DMS 273 (cell line): ENCODE measurements around the gene RASA3.
A peak's percentile ranks its signal among the peaks of the same experiment; 100 is the strongest.
"Not testable (repeated sequence)": the region's sequence is repeated elsewhere in the genome, so short reads cannot be mapped to it uniquely, and the experiment has no call there.

Experiments used
- DNase-seq: peaks from one replicate; lab custom pipeline; 2025; ENCODE audit not compliant: unreplicated experiment; lab: John Stamatoyannopoulos, UW

RASA3 gene

GRCh38 chr13:114024603-114025404 lies 107.6 kb downstream of the RASA3 start:
- DNase-seq, result no peak

GRCh38 chr13:114023716-114024602 lies 108.5 kb downstream of the RASA3 start:
- no peak for DNase-seq

- DNase-seq, result no peak
These were observed 109.5 kb downstream of the RASA3 start for GRCh38 chr13:114022876-114023275.

- no peak for DNase-seq
These were observed 110.1 kb downstream of the RASA3 start for GRCh38 chr13:114022309-114022669.

GRCh38 chr13:114021464-114022308 lies 110.7 kb downstream of the RASA3 start:
- peak; percentile 51 for DNase-seq

GRCh38 chr13:114020750-114021463 lies 111.5 kb downstream of the RASA3 start:
- no peak for DNase-seq

GRCh38 chr13:114020134-114020533 lies 112.3 kb downstream of the RASA3 start:
- not testable (repeated sequence) for DNase-seq

GRCh38 chr13:114019367-114019766 lies 113.1 kb downstream of the RASA3 start:
- peak; percentile 8 for DNase-seq

GRCh38 chr13:114018461-114019055 lies 113.9 kb downstream of the RASA3 start:
- DNase-seq, result no peak

GRCh38 chr13:114017966-114018365 lies 114.5 kb downstream of the RASA3 start:
- no peak for DNase-seq

- no peak for DNase-seq
These were observed 115.3 kb downstream of the RASA3 start for GRCh38 chr13:114017028-114017630.

GRCh38 chr13:114016321-114017027 lies 115.9 kb downstream of the RASA3 start:
- DNase-seq, result no peak

- DNase-seq, result no peak
These were observed 116.5 kb downstream of the RASA3 start for GRCh38 chr13:114015969-114016295.

GRCh38 chr13:114015111-114015968 lies 117.1 kb downstream of the RASA3 start:
- no peak for DNase-seq

GRCh38 chr13:114013952-114014629 lies 118.3 kb downstream of the RASA3 start:
- DNase-seq, result no peak

GRCh38 chr13:114013336-114013735 lies 119.1 kb downstream of the RASA3 start:
- DNase-seq, result no peak

GRCh38 chr13:114012921-114013320 lies 119.5 kb downstream of the RASA3 start:
- no peak for DNase-seq

- DNase-seq, result no peak
These were observed 120.3 kb downstream of the RASA3 start for GRCh38 chr13:114012141-114012540.
